GM19328 (cell line): ENCODE measurements around the gene INPPL1.
"Not testable (repeated sequence)": the region's sequence is repeated elsewhere in the genome, so short reads cannot be mapped to it uniquely, and the experiment has no call there.

Experiments used
- ATAC-seq: cut with Tn5 transposase; IDR thresholded peaks from one replicate; pipeline ENCODE4 v1.9.1; 2021; ENCODE audit warnings: mild to moderate bottlenecking, moderate library complexity; ENCODE audit not compliant: unreplicated experiment

The INPPL1 gene

GRCh38 chr11:72224564-72225410 lies at the start of gene INPPL1:
Gene INPPL1, plus strand, starts transcription at chr11:72224767. Its CDS starts 218 bp downstream, at chr11:72224985.
- ATAC-seq: no peak

- no peak for ATAC-seq
Observed at GRCh38 chr11:72177656-72178055, 46.9 kb upstream of the INPPL1 start.

- no peak for ATAC-seq
Observed at GRCh38 chr11:72179049-72179803, 45.3 kb upstream of the INPPL1 start.

GRCh38 chr11:72179804-72180396 lies 44.7 kb upstream of the INPPL1 start:
- ATAC-seq: no peak

- ATAC-seq: not testable (repeated sequence)
Observed at GRCh38 chr11:72180892-72181552, 43.5 kb upstream of the INPPL1 start.

GRCh38 chr11:72181553-72181958 lies 43.0 kb upstream of the INPPL1 start:
- not testable (repeated sequence) for ATAC-seq

- no peak for ATAC-seq
Observed at GRCh38 chr11:72188267-72188666, 36.3 kb upstream of the INPPL1 start.

GRCh38 chr11:72189455-72190250 lies 34.9 kb upstream of the INPPL1 start:
- ATAC-seq: no peak

- ATAC-seq: no peak
Observed at GRCh38 chr11:72190631-72191071, 33.9 kb upstream of the INPPL1 start.

GRCh38 chr11:72191961-72192381 lies 32.6 kb upstream of the INPPL1 start, which contains the start of gene FOLR1:
Gene FOLR1, plus strand, starts transcription at chr11:72192140. Its CDS starts 34 bp downstream, at chr11:72192174.
- ATAC-seq: no peak

GRCh38 chr11:72195518-72196270 lies 28.9 kb upstream of the INPPL1 start:
- ATAC-seq: no peak

- not testable (repeated sequence) for ATAC-seq
Observed at GRCh38 chr11:72201445-72201844, 23.1 kb upstream of the INPPL1 start.

GRCh38 chr11:72202571-72202970 lies 22.0 kb upstream of the INPPL1 start:
- no peak for ATAC-seq

- ATAC-seq: no peak
Observed at GRCh38 chr11:72203163-72203562, 21.4 kb upstream of the INPPL1 start.

GRCh38 chr11:72204886-72205285 lies 19.7 kb upstream of the INPPL1 start:
- no peak for ATAC-seq

- ATAC-seq: not testable (repeated sequence)
Observed at GRCh38 chr11:72206794-72207193, 17.8 kb upstream of the INPPL1 start.

GRCh38 chr11:72208281-72208680 lies 16.3 kb upstream of the INPPL1 start:
- ATAC-seq: no peak

GRCh38 chr11:72209101-72209500 lies 15.5 kb upstream of the INPPL1 start:
- no peak for ATAC-seq

GRCh38 chr11:72216638-72217037 lies 7.9 kb upstream of the INPPL1 start, which contains the start of gene FOLR2:
Gene FOLR2, plus strand, starts transcription at chr11:72216794. Its CDS starts 1,791 bp downstream, at chr11:72218585.
- ATAC-seq: no peak
